Left lung (tissue), 10 donors: Measurements from ENCODE around the gene COL1A1. TPM values are rescaled to one million over a fixed set of nuclear protein-coding genes. Genes with fewer than 3 reads are reported as not detected.

Experiments used
- ATAC-seq: fragments of 200-7000 bp; cut with Tn5 transposase; one replicate; pipeline ENCODE4 v1.9.1; 2020; ENCODE audit warnings: moderate library complexity
- DNase-seq, 4 donors: peaks; one replicate each; pipeline ENCODE4 v3.0.0-alpha.2; 2013 to 2020
- H3K27ac ChIP-seq, 2 donors: fragments of 200-600 bp; sonication (generic) in 1 of 2; one replicate each; pipeline versions ENCODE4 v1.5.0 to v1.8.0; 2020 to 2021
- H3K27me3 ChIP-seq, 2 donors: fragments of 200-600 bp; sonication (generic) in 1 of 2; one replicate each; pipeline versions ENCODE4 v1.5.0 to v1.8.0; 2020 to 2021
- H3K36me3 ChIP-seq, 2 donors: fragments of 200-600 bp; sonication (generic) in 1 of 2; one replicate each; pipeline versions ENCODE4 v1.5.0 to v1.8.0; 2020 to 2021
- H3K4me1 ChIP-seq, 2 donors: fragments of 200-600 bp; one replicate each; pipeline ENCODE4 v1.8.0; 2021
- H3K4me3 ChIP-seq, 2 donors: fragments of 200-600 bp; sonication (generic) in 1 of 2; one replicate each; pipeline versions ENCODE4 v1.5.0 to v1.8.0; 2020 to 2021; ENCODE audit warnings: mild to moderate bottlenecking in 1 of 2
- H3K9me3 ChIP-seq, 2 donors: fragments of 200-600 bp; sonication (generic) in 1 of 2; one replicate each; pipeline versions ENCODE4 v1.5.0 to v1.8.0; 2020 to 2021
- intact Hi-C, 2 donors: fragments of 100-400 bp; cut with DNase I; formaldehyde crosslinking; loops; one replicate each; pipeline versions ENCODE4 v1.11.2 to v1.14.2; 2022
- polyA plus RNA-seq, 6 donors: library from polyadenylated mRNA; unstranded; fragments of 120-200 nt; gene quantifications; one replicate each; pipeline ENCODE4 v1.2.1, GENCODE V29; 2013; ENCODE audit not compliant: insufficient read length in 6 of 6
- total RNA-seq, 2 donors: library from RNA; stranded (reverse); fragmentation: NEBNext Ultra II Directional; extraction: Animal tissue kit (Norgen Biotek cat#: 25700); gene quantifications; one replicate each; pipeline ENCODE4 v1.2.1, GENCODE V29; 2021
- TF ChIP-seq, protein P1 (sequence below), 2 donors: fragments of 200-600 bp; sonication (generic) in 1 of 2; IDR thresholded peaks; one replicate each; pipeline versions ENCODE4 v1.5.0 to v1.8.0; 2021; ENCODE audit warnings: antibody characterized with exemption in 2 of 2
- donor health status: DM: no; HTN: yes; CAD: no.
- donor health status: DM: no; HTN: no; CAD: no.

Gene COL1A1
- total and polyA plus RNA-seq, 8 donors: 421 to 4,830 (median 675) TPM

DNA sequence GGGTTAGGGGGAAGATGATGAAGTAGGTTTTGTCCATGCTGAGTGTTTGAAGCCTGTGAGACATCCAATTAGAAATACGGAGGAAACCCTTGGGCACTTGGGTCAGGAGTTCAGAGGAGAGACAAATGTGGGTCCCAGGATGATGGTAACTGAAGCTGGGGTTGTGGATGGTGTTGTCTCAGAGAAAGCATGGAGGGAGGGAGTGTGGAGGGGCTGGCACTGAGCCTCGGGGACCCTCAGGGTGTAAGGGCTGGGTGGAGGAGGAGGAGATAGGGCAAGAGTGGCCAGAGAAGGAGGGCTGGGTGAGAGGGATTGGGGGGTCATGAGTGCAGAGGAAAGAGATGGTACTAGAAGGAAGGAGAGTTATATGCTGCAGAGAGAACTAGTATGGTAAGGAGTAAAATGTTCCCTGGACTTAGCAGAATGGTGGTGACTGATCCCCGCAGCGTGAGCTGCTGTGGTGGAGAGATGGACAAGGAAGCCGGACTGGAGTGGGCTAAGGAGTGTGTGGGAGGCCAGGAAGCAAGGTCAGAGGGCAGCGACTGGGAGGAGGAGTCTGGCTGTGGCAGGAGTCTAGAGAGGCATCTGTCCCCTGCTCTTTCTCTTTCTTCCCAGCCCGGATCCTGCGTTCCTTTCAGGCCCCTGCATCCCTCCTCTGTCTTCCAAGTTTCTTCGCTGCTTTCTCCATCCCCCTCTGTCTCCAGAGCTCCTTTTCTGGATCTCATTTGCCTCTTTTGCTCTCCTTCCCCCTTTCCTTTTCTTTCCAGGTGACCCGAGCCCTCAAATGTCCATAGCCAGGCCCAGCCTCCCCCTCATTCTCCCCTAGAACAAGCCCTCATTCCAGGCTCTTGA, 3.9 kb upstream of the COL1A1 start:
- no peaks in the 10 kb centered on the region for H3K9me3 ChIP-seq
- H3K27me3 ChIP-seq: peaks cover 7 to 70% of the 10 kb centered on the region in 2 donors
- H3K4me1 ChIP-seq: peaks cover 3 to 14% of the 10 kb centered on the region in 2 donors
- no peaks in the 10 kb centered on the region for H3K36me3 ChIP-seq
- peak in 1 of 4 donors; percentile 35 for DNase-seq
- H3K27ac ChIP-seq: peak overlapping the region in 1 of 2 donors; percentile 59
- H3K4me3 ChIP-seq: no peak overlapping the region
- no peak for ATAC-seq
- intact Hi-C loops: no loop called here
- TF ChIP-seq, protein P1, sequence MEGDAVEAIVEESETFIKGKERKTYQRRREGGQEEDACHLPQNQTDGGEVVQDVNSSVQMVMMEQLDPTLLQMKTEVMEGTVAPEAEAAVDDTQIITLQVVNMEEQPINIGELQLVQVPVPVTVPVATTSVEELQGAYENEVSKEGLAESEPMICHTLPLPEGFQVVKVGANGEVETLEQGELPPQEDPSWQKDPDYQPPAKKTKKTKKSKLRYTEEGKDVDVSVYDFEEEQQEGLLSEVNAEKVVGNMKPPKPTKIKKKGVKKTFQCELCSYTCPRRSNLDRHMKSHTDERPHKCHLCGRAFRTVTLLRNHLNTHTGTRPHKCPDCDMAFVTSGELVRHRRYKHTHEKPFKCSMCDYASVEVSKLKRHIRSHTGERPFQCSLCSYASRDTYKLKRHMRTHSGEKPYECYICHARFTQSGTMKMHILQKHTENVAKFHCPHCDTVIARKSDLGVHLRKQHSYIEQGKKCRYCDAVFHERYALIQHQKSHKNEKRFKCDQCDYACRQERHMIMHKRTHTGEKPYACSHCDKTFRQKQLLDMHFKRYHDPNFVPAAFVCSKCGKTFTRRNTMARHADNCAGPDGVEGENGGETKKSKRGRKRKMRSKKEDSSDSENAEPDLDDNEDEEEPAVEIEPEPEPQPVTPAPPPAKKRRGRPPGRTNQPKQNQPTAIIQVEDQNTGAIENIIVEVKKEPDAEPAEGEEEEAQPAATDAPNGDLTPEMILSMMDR (IDR thresholded peaks at IDR 0.05): no peak

DNA sequence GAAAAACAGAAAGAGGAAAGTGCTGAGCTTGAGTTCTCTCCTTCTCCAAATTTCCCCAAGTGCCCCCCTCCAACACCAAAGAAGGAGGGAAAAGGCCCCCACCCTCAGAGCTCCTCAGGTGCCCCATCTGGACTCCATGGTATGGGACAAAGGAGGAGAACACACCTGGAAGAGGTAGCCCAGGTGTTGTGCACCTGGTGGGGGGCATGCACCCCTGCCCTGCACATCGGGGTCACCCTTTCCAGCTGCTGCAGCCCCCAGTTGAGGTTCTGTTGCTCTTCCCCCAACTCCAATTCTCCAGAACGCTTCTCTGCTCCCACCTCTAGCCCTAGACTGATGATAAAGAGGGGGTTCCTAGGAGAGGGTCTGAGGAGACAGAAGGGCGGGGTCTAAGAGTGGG, 3.0 kb upstream of the COL1A1 start:
- H3K27ac ChIP-seq: peak overlapping the region in 1 of 2 donors; percentile 59
- no peaks in the 10 kb centered on the region for H3K9me3 ChIP-seq
- TF ChIP-seq, protein P1 (IDR thresholded peaks at IDR 0.05): no peak
- ATAC-seq (no peak), DNase-seq (no peak)
- no peaks in the 10 kb centered on the region for H3K36me3 ChIP-seq
- intact Hi-C loops: loop anchor here (5.0 kb wide), 1 partner anchor 73 kb away; no protein-coding TSS in a partner anchor
- peaks cover 3 to 23% of the 10 kb centered on the region in 2 donors for H3K4me1 ChIP-seq
- H3K4me3 ChIP-seq: no peak overlapping the region
- peaks cover 7 to 74% of the 10 kb centered on the region in 2 donors for H3K27me3 ChIP-seq

DNA sequence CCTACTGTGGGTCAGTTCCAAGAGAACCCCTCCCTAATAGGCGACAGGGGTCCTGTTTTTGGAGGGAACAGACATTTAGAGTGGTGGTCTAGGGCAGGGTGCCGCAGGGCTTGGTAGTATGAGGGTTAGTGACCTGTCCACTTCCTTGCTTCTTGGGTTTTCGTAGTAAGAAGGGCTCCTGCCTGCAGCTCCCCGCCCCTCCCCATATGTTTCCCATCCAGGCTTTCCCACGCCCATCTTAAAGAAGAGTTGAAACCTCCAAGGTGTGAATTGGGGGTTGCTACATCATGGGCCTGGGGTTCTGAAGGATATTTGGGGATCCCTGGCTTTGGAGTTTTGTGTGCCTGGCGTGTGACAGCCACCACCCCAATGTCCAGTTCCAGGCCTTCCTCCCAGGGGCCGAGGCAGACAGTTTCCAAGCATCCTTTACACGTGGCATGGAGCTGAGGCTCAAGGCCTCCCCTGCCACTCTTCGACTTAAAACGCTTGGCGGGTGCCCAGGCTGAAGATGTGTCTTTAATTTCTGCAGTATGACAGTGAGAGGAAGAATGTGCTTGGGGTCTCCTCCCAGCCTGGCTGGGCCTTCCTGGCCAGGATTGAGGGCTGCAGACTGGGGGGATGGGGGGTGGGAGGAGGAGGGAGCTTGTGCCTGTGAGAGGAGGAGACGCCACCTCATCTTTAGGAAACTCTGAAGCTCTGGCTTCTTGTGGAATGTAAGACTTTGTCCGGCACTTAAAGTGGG, 2.3 kb upstream of the COL1A1 start:
- intact Hi-C loops: loop anchor here (5.0 kb wide), 1 partner anchor 74 kb away; no protein-coding TSS in a partner anchor
- ATAC-seq: no peak

DNA sequence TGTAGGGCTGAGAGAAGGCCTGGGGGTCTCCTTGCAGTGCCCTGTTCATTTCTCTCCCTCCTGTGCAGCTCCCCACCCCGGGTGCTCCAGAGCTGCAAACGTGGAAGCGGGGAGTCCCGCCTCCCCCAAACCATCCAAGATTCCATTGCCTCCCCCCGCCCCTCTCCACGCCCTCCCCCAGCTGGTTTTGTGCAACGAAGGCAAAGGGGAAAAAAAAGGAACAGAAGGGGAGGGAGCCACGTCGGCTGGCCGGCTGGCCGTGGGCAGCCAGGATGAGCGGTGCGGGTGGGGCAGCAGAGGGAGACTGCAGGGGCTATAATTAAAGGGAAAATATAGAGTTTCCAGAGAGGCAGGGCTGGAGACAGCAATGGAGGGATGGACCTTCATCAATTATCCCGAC, 1.7 kb upstream of the COL1A1 start:
- DNase-seq: peak in 2 of 4 donors; percentile 46 to 60
- Histone ChIP-seq H3K4me1 (peaks cover 0 to 29% of the 10 kb centered on the region in 2 donors), H3K27ac (peak overlapping the region in 1 of 2 donors; percentile 76), H3K4me3 (no peak overlapping the region), H3K36me3 (no peaks in the 10 kb centered on the region), H3K27me3 (peaks cover 7 to 82% of the 10 kb centered on the region in 2 donors), H3K9me3 (no peaks in the 10 kb centered on the region)
- ATAC-seq: no peak
- intact Hi-C loops: loop anchor here (5.0 kb wide), 1 partner anchor 74 kb away; no protein-coding TSS in a partner anchor
- TF ChIP-seq, protein P1 (IDR thresholded peaks at IDR 0.05): no peak

More for the DNA sequence above, 2.3 kb upstream of the COL1A1 start:
- peak in 3 of 4 donors; percentile 67 to 86 (median 68) for DNase-seq
- no peaks in the 10 kb centered on the region for H3K36me3 ChIP-seq
- H3K4me1 ChIP-seq: peaks cover 0 to 25% of the 10 kb centered on the region in 2 donors
- H3K27me3 ChIP-seq: peaks cover 7 to 80% of the 10 kb centered on the region in 2 donors
- H3K27ac ChIP-seq: peak overlapping the region in 1 of 2 donors; percentile 76
- H3K9me3 ChIP-seq: no peaks in the 10 kb centered on the region
- H3K4me3 ChIP-seq: no peak overlapping the region
- TF ChIP-seq, protein P1 (IDR thresholded peaks at IDR 0.05): no peak
